Mesothelial cell of epicardium (in vitro differentiated cells): ENCODE results near the gene ZMYND8. TPM values are rescaled to one million over a fixed set of nuclear protein-coding genes. Genes with fewer than 3 reads are reported as not detected.
"Not testable (repeated sequence)": the region's sequence is repeated elsewhere in the genome, so short reads cannot be mapped to it uniquely, and the experiment has no call there.

ENCODE experiments used
- DNase-seq, 2 experiments: peaks; one replicate each; pipeline ENCODE4 v3.0.0; 2021; ENCODE audit warnings: low spot score in 2 of 2; ENCODE audit not compliant: unreplicated experiment in 2 of 2
- H3K27ac Mint-ChIP-seq: 2 replicates; pipeline ENCODE4 v1.8.0; 2021; ENCODE audit warnings: mixed read lengths
- H3K27me3 Mint-ChIP-seq: 2 replicates; pipeline ENCODE4 v1.8.0; 2021; ENCODE audit warnings: low read depth, mixed read lengths
- H3K36me3 Mint-ChIP-seq: 2 replicates; pipeline ENCODE4 v1.8.0; 2021; ENCODE audit warnings: mixed read lengths
- H3K4me1 Mint-ChIP-seq: 2 replicates; pipeline ENCODE4 v1.8.0; 2021; ENCODE audit warnings: mixed read lengths
- H3K4me3 Mint-ChIP-seq: 2 replicates; pipeline ENCODE4 v1.8.0; 2021; ENCODE audit warnings: mild to moderate bottlenecking, moderate library complexity, mixed read lengths
- H3K9me3 Mint-ChIP-seq: 2 replicates; pipeline ENCODE4 v1.8.0; 2021; ENCODE audit warnings: mixed read lengths
- total RNA-seq: library from RNA; stranded (reverse); gene quantifications from 3 replicates; pipeline ENCODE4 v1.2.1, GENCODE V29; 2021
- TF ChIP-seq, protein P1 (sequence below): fragments of 200-600 bp; sonication (generic); IDR thresholded peaks from one replicate; pipeline ENCODE4 v1.5.0; 2021; ENCODE audit warnings: antibody characterized with exemption; ENCODE audit not compliant: unreplicated experiment

Gene ZMYND8
- total RNA-seq, 1 donor from 2014 or later, result 120 TPM

GRCh38 chr20:47370850-47371782 is 14.6 kb upstream of the ZMYND8 start:
- Mint-ChIP-seq H3K27ac (peak overlapping the region; percentile 50), H3K4me1 (peaks cover 11% of the 10 kb centered on the region), H3K4me3 (no peak overlapping the region), H3K27me3 (no peaks in the 10 kb centered on the region), H3K9me3 (no peaks in the 10 kb centered on the region), H3K36me3 (no peaks in the 10 kb centered on the region)
- TF ChIP-seq, protein P1, sequence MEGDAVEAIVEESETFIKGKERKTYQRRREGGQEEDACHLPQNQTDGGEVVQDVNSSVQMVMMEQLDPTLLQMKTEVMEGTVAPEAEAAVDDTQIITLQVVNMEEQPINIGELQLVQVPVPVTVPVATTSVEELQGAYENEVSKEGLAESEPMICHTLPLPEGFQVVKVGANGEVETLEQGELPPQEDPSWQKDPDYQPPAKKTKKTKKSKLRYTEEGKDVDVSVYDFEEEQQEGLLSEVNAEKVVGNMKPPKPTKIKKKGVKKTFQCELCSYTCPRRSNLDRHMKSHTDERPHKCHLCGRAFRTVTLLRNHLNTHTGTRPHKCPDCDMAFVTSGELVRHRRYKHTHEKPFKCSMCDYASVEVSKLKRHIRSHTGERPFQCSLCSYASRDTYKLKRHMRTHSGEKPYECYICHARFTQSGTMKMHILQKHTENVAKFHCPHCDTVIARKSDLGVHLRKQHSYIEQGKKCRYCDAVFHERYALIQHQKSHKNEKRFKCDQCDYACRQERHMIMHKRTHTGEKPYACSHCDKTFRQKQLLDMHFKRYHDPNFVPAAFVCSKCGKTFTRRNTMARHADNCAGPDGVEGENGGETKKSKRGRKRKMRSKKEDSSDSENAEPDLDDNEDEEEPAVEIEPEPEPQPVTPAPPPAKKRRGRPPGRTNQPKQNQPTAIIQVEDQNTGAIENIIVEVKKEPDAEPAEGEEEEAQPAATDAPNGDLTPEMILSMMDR, result no peak
- no peak for DNase-seq

GRCh38 chr20:47370214-47370613 is 13.7 kb upstream of the ZMYND8 start:
- Mint-ChIP-seq H3K9me3 (no peaks in the 10 kb centered on the region), H3K4me3 (no peak overlapping the region), H3K4me1 (peaks cover 11% of the 10 kb centered on the region), H3K36me3 (no peaks in the 10 kb centered on the region), H3K27me3 (no peaks in the 10 kb centered on the region), H3K27ac (no peak overlapping the region)
- DNase-seq, result no peak
- TF ChIP-seq, protein P1, result no peak

GRCh38 chr20:47368301-47368700 is 11.8 kb upstream of the ZMYND8 start:
- no peaks in the 10 kb centered on the region for H3K27me3 Mint-ChIP-seq
- H3K4me3 Mint-ChIP-seq, result no peak overlapping the region
- TF ChIP-seq, protein P1, result no peak
- no peaks in the 10 kb centered on the region for H3K36me3 Mint-ChIP-seq
- DNase-seq, result no peak
- no peaks in the 10 kb centered on the region for H3K9me3 Mint-ChIP-seq
- H3K27ac Mint-ChIP-seq, result no peak overlapping the region
- H3K4me1 Mint-ChIP-seq, result peaks cover 13% of the 10 kb centered on the region

DNA sequence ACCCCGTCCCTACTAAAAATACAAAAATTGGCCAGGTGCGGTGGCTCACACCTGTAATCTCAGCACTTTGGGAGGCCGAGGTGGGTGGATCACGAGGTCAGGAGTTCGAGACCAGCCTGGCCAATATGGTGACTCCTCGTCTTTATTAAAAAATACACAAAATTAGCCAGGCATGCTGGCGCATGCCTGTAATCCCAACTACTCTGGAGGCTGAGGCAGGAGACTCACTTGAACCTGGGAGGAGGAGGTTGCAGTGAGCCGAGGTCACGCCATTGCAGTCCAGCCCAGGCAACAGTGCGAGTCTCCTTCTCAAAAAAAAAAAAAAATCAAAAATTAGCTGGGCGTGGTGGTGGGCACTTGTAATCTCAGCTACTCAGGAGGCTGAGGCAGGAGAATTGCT is 9.8 kb upstream of the ZMYND8 start:
- not testable (repeated sequence) for H3K9me3 Mint-ChIP-seq, H3K27ac Mint-ChIP-seq, H3K36me3 Mint-ChIP-seq, DNase-seq, H3K4me3 Mint-ChIP-seq, H3K27me3 Mint-ChIP-seq
- H3K4me1 Mint-ChIP-seq, result peaks cover 14% of the 10 kb centered on the region

GRCh38 chr20:47365023-47365764 is 8.7 kb upstream of the ZMYND8 start:
- peak overlapping the region; percentile 9 for H3K27ac Mint-ChIP-seq
- no peaks in the 10 kb centered on the region for H3K36me3 Mint-ChIP-seq
- no peaks in the 10 kb centered on the region for H3K9me3 Mint-ChIP-seq
- no peaks in the 10 kb centered on the region for H3K27me3 Mint-ChIP-seq
- TF ChIP-seq, protein P1, result no peak
- H3K4me3 Mint-ChIP-seq, result no peak overlapping the region
- no peak for DNase-seq
- H3K4me1 Mint-ChIP-seq, result peaks cover 25% of the 10 kb centered on the region
